SJSA1 (cell line): ENCODE data around the gene NUPR1. TPM values are rescaled to one million over a fixed set of nuclear protein-coding genes. Genes with fewer than 3 reads are reported as not detected.
"Not testable (repeated sequence)": the region's sequence is repeated elsewhere in the genome, so short reads cannot be mapped to it uniquely, and the experiment has no call there.

Experiments used
- DNase-seq, 2 experiments: peaks; one replicate each; pipeline ENCODE4 v3.0.0-alpha.2; 2015 to 2020; ENCODE audit warnings: low spot score in 2 of 2, low read depth in 1 of 2
- H3K27ac ChIP-seq: fragments of 250-450 bp; sonication (Bioruptor Pico); 2 replicates; pipeline ENCODE4 v1.5.1; 2020; ENCODE audit warnings: mild to moderate bottlenecking, moderate library complexity
- H3K27me3 ChIP-seq: fragments of 250-450 bp; sonication (Bioruptor Pico); replicated peaks from 2 replicates; pipeline ENCODE4 v1.5.1; 2020; ENCODE audit warnings: mild to moderate bottlenecking, moderate library complexity
- H3K36me3 ChIP-seq: fragments of 250-450 bp; sonication (Bioruptor Pico); 2 replicates; pipeline ENCODE4 v1.5.1; 2020; ENCODE audit warnings: mild to moderate bottlenecking
- H3K4me1 ChIP-seq: fragments of 250-450 bp; sonication (Bioruptor Pico); replicated peaks from 2 replicates; pipeline ENCODE4 v1.6.1; 2021; ENCODE audit warnings: mild to moderate bottlenecking
- H3K4me3 ChIP-seq: fragments of 250-450 bp; sonication (Bioruptor Pico); 2 replicates; pipeline ENCODE4 v1.5.1; 2020; ENCODE audit warnings: mild to moderate bottlenecking
- H3K9me3 ChIP-seq: fragments of 250-450 bp; sonication (Bioruptor Pico); replicated peaks from 2 replicates; pipeline ENCODE4 v1.5.1; 2020; ENCODE audit warnings: mild to moderate bottlenecking
- total RNA-seq: library from RNA; depleted of rRNA; stranded (reverse); fragments of >200 nt; shearing (Covaris generic); gene quantifications from 2 replicates; pipeline ENCODE4 v1.2.3, GENCODE V29; 2014

Gene NUPR1
- total RNA-seq, 1 experiment from 2014 or later, result 0.92 TPM

DNA sequence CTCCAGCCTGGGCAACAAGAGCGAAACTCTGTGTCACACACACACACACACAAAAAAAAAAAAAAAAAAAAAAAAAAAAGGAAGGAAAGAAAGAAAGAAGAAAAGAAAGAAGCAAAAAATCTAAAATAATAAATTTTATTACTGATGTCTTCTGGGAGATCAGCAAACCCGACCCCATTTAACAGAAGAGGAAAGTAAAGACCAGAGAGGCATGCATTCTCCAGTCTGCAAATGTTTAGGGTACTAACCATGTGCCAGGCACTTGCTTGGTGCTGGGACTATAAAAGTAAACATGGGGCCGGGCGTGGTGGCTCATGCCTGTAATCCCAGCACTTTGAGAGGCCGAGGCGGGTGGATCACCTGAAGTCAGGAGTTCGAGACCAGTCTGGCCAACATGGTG lies 7.2 kb upstream of the NUPR1 start:
- H3K9me3 ChIP-seq, DNase-seq, H3K4me3 ChIP-seq, H3K36me3 ChIP-seq, H3K4me1 ChIP-seq, H3K27me3 ChIP-seq, H3K27ac ChIP-seq: not testable (repeated sequence)

DNA sequence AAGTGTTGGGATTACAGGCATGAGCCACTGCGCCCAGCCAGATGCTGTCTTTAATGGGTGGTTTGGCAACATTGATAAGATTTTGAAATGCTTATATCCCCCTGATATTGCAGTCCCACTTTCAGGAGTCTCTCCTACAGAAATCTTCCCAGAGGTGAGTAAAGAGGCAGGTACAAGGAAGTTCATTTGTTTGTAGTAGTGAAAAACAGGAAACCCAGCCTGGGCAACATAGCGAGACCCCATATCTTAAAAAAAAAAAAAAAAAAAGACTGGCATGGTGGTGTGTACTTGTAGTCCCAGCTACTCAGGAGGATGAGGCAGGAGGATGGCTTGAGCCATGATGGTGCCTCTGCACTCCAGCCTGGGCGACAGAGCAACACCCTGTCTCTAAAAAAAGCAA lies 6.2 kb upstream of the NUPR1 start:
- DNase-seq, result no peak
- Histone ChIP-seq H3K36me3 (no peaks in the 10 kb centered on the region), H3K27me3 (0 out of 2 replicates have a peak, but pooled peaks cover 3% of the 10 kb centered on the region), H3K9me3 (no peaks in the 10 kb centered on the region), H3K27ac (no peak overlapping the region), H3K4me1 (no peaks in the 10 kb centered on the region), H3K4me3 (no peak overlapping the region)

DNA sequence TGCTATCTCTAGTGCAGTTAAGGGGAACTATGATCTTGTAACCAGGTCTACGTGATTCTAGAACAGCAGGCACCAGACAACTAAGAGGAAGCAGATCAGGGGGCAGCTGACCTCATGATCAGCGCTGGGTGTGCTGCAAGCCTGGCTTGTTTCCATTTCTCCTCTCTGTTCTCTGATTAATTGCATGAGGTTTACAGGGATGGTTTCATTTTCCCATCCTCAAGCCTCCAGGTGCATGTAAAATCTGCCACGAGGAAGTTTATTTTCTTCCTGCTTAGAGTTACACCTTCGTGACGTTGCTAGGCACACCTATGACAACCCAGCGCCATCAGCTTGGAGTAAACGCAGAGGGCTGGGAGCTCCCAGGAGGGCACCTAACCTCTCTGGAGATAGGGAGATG lies 4.3 kb upstream of the NUPR1 start:
- H3K36me3 ChIP-seq, result no peaks in the 10 kb centered on the region
- no peak overlapping the region for H3K4me3 ChIP-seq
- no peak overlapping the region for H3K27ac ChIP-seq
- H3K9me3 ChIP-seq, result no peaks in the 10 kb centered on the region
- DNase-seq, result no peak
- H3K27me3 ChIP-seq, result 0 out of 2 replicates have a peak, but pooled peaks cover 3% of the 10 kb centered on the region
- peaks cover 5% of the 10 kb centered on the region; the same call in 1 of the 2 replicates for H3K4me1 ChIP-seq

DNA sequence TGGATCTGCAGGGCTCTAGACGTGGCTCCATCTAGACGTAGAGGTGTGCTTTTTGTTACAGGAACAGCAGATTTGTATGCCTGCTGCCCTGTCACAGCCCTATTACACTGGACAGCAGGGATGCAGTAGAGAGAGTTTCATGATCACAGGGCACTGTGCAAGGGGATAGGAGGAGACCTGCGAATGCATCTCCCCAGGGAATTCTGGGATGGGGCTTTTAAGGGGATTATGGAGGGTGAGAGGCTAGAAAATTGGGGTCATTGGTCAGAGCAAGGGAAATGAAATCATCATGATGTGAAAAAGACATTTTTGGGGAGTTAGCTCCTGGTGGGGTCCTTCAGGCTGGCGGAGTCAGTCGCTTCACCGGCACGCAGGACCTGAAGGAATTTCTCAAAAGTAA lies 3.9 kb upstream of the NUPR1 start:
- H3K36me3 ChIP-seq, result no peaks in the 10 kb centered on the region
- H3K9me3 ChIP-seq, result no peaks in the 10 kb centered on the region
- H3K27ac ChIP-seq, result no peak overlapping the region
- H3K4me3 ChIP-seq, result no peak overlapping the region
- H3K4me1 ChIP-seq, result peaks cover 5% of the 10 kb centered on the region; the same call in 1 of the 2 replicates
- 0 out of 2 replicates have a peak, but pooled peaks cover 3% of the 10 kb centered on the region for H3K27me3 ChIP-seq
- DNase-seq, result no peak

DNA sequence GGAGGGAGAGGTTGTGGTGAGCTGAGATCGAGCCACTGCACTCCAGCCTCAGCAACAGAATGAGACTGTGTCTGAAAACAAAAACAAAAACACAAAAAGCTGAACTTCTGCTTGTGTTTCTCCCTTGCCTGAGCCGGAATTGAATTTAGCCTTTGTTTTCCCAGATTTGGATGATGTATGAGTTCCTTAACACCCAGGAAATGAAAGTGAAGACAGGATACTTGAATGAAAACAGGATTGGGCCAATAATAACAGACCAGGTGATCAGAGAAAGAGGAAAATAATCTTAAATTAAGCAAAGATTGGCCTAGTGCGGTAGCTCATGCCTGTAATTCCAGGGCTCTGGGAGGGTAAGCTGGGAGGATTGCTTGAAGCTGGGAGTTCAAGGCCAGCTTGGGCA lies 1.6 kb upstream of the NUPR1 start:
- H3K27ac ChIP-seq, result no peak overlapping the region

DNA sequence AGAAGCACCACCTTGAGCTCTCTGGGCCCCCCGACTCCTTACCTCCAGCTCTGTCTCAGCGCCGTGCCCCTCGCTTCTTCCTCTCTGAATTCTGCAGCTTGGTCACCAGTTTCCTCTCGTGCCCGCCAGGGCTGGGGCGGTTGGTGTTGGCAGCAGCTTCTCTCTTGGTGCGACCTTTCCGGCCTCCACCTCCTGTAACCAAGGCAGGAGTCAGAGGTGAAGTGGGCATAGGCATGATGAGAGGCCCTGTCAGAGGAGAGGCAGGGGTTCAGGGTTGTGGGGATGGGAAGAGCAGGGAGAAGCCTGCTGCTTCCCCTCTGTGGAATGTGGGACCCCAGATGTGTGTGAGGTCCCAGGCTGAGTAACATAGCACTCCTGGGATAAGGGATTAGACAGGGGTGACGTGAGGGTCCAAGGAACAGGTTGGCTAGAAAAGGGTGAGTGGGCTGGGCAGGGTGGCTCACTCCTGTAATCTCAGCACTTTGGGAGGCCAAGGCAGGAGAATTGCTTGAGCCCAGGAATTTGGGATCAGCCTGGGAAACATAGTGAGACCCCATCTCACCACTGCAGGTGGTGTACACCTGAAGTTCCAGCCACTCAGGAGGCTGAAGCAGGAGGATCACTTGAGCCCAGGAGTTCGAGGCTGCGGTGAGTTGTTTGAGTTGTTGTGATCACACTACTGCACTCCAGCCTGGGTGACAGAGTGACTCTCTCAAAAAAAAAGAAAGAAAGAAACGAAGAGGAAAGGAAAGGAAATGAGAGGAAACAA lies 626 bp downstream of the NUPR1 start:
- DNase-seq, result no peak
- Histone ChIP-seq H3K4me1 (peaks cover 5% of the 10 kb centered on the region; the same call in 1 of the 2 replicates), H3K27ac (no peak overlapping the region), H3K4me3 (no peak overlapping the region), H3K36me3 (no peaks in the 10 kb centered on the region), H3K9me3 (no peaks in the 10 kb centered on the region), H3K27me3 (no peaks in the 10 kb centered on the region)

More for the DNA sequence above, 1.6 kb upstream of the NUPR1 start:
- DNase-seq, result no peak
- no peak overlapping the region for H3K4me3 ChIP-seq
- peaks cover 5% of the 10 kb centered on the region; the same call in 1 of the 2 replicates for H3K4me1 ChIP-seq
- no peaks in the 10 kb centered on the region for H3K27me3 ChIP-seq
- H3K36me3 ChIP-seq, result no peaks in the 10 kb centered on the region
- no peaks in the 10 kb centered on the region for H3K9me3 ChIP-seq

DNA sequence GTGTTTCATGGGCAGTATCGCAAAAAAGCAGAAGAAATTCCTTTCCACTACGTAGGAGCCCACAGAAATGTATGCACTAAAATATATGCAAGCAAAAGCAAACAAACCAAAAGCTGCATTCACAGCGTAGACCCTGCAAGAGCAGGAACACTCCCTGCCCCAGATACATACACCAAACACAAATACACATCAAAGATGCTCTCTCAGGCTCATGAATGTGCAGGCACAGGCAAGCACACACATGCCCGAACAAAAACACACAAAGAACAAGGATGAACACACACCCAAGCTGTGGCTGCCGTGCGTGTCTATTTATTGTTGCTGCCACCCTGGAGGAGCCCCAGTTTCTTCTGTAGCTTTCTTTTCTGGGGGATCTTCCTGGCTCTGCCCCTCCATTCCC lies 1.7 kb downstream of the NUPR1 start:
- H3K27ac ChIP-seq, result no peak overlapping the region
- H3K4me3 ChIP-seq, result no peak overlapping the region
- H3K4me1 ChIP-seq, result peaks cover 5% of the 10 kb centered on the region; the same call in 1 of the 2 replicates
- H3K27me3 ChIP-seq, result no peaks in the 10 kb centered on the region
- no peaks in the 10 kb centered on the region for H3K36me3 ChIP-seq
- no peak for DNase-seq
- no peaks in the 10 kb centered on the region for H3K9me3 ChIP-seq

DNA sequence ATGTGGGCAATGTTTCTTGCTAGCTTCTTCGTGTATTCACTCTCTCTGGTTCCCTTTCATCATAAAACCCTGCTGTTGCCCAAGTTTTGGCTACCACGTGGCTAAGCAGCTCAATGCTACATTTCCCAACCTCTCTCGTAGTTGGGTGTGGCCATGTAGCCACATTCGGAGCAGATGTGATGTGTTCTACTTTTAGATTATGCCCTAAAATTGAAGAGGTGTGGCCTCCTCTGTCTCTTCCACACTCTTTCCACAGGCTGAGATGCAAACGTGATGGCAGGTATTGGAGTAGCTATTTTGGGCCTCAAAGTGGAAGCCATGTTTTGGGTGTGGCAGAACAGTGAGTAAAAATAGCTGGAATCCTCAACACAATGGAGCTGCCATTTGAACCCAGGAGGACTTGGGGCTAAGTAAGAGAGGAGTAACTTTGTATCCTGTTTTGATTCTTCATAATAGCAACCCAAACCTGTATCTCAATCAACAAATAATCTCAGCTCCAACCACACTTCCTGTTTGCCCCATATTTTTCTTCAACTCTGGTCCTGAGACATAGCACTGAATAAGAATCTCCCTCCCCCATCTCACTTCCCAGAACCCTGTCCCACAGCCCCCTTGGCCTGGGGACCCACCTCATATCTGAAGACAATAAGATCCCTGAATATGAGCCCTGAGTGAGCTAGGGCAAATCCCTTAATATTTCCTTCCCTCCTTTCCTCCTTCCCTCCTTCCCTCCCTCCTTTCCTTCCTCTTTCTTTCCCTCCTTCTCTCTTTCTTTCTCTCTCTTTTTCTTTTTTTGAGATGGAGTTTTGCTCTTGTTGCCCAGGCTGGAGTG lies 4.0 kb downstream of the NUPR1 start:
- no peaks in the 10 kb centered on the region for H3K36me3 ChIP-seq
- no peak for DNase-seq
- no peak overlapping the region for H3K4me3 ChIP-seq
- H3K27ac ChIP-seq, result no peak overlapping the region
- no peaks in the 10 kb centered on the region for H3K27me3 ChIP-seq
- H3K9me3 ChIP-seq, result no peaks in the 10 kb centered on the region
- H3K4me1 ChIP-seq, result peaks cover 5% of the 10 kb centered on the region; the same call in 1 of the 2 replicates

DNA sequence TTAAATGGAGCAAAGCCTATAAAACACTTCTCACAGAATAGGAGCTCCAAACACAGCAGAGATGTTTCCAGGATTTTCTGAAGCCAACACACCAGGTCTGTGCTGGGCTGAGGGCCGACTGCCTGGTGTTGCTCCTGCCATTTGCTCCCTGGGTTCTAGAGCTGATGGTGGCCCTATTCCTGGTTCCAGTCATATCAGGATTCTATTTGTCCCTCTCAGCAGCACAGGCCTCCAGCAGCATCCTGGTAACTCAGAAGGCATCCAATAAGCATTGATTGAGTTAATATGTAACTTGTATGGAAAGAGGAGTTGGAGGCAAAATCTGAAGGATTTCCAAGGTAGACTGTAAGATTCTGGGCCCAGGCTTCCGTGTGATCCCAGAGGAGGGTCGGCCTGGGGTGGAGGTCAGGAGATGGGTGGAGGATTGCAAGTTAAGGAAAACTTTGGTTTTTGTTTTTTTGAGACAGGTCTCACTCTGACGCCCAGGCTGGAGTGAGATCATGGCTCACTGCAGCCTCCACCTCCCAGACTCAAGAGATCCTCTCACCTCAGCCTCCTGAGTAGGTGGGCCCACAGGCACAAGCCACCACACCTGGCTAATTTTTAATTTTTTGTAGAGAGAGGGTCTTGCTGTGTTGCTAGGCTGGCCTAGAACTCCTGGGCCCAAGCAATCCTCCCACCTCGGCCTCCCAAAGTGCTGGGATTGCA lies 5.7 kb downstream of the NUPR1 start:
- Histone ChIP-seq H3K4me1 (no peaks in the 10 kb centered on the region), H3K27me3 (no peaks in the 10 kb centered on the region), H3K4me3 (no peak overlapping the region), H3K27ac (no peak overlapping the region), H3K36me3 (no peaks in the 10 kb centered on the region), H3K9me3 (no peaks in the 10 kb centered on the region)
- no peak for DNase-seq

DNA sequence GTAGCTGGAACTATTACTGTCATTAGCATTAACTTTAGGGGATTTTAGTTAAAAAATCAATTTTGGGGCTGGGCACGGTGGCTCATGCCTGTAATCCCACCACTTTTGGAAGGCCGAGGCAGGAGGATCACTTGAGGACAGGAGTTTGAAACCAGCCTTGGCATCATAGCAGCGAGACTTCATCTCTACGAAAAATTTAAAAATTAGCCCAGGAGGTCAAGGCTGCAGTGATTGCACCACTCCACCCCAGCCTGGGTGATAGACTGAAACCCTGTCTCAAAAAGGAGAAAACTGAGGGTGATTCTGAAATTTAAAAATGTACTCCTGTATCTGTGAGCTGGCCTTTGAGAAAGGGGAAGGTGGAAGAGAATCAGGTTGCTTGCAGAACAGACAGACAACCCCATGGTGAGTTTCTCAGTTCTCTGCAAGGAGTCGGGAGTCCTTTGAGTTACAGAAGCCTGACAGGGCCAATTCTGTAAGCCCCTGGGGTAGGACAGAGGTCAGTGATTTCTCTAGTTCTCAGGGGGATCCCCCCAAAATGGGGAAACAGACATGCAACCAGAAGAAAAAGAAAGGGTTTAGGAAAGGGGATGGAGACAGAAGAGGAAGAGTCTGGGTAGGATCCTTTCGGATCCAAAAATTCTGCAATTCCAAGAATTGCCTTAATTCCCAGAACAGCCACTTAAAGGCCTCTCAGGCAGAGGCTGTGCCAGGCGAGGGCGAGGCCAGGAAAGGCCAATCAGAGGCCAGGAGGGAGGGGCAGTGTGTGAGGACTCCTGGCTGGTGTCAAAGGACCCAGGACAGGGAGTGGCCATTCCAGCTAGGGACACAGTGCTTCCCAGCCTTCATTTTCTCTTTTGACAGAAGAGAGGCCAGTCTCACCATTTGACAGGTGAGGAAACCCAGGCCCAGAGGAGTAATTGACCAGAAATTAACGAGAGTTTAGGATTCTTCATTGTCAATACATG lies 6.7 kb downstream of the NUPR1 start:
- Histone ChIP-seq H3K9me3 (no peaks in the 10 kb centered on the region), H3K36me3 (no peaks in the 10 kb centered on the region), H3K27me3 (no peaks in the 10 kb centered on the region), H3K4me3 (no peak overlapping the region), H3K27ac (no peak overlapping the region), H3K4me1 (no peaks in the 10 kb centered on the region)
- no peak for DNase-seq

DNA sequence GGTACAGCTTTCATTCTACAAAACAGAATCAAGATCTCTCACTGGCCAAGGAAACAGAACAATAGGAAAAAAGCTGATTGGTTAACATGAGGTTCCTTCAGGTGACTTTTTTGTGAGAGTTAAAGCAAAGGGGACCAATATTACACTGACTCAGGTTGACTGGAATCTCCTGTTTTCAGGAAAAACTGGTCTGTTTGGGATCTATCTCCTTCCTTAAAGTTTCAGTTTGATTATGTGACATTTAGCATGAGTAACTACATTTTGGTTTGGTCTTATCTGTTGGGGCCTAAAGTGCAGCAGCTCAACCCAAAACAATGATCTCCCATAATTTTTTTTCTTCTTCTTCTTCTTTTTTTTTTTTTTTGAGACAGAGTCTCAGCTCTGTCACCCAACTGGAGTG lies 9.7 kb downstream of the NUPR1 start:
- Histone ChIP-seq H3K9me3 (no peaks in the 10 kb centered on the region), H3K4me1 (no peaks in the 10 kb centered on the region), H3K4me3 (no peak overlapping the region), H3K36me3 (no peaks in the 10 kb centered on the region), H3K27me3 (no peaks in the 10 kb centered on the region), H3K27ac (no peak overlapping the region)
- DNase-seq, result no peak

DNA sequence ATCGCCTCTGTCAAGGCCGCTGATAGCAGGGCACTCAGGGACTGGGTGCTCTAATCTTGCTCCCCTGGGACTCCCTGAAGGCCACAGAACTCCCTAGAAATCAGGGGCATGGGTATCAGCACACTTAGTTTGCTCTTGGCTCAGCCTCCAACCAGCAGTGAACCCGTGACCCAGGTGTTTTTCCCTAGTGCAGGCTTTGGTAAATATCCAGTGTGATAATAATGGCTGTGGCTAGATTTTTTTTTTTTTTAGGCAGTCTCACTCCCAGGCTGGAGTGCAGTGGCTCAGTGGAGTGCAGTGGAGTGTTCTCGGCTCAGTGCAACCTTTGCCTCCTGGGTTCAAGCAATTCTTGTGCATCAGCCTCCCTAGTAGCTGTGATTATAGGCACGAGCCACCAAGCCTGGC lies 10.3 kb downstream of the NUPR1 start:
- DNase-seq, result no peak
- Histone ChIP-seq H3K36me3 (no peaks in the 10 kb centered on the region), H3K9me3 (no peaks in the 10 kb centered on the region), H3K27me3 (no peaks in the 10 kb centered on the region), H3K4me1 (no peaks in the 10 kb centered on the region), H3K27ac (no peak overlapping the region), H3K4me3 (no peak overlapping the region)

DNA sequence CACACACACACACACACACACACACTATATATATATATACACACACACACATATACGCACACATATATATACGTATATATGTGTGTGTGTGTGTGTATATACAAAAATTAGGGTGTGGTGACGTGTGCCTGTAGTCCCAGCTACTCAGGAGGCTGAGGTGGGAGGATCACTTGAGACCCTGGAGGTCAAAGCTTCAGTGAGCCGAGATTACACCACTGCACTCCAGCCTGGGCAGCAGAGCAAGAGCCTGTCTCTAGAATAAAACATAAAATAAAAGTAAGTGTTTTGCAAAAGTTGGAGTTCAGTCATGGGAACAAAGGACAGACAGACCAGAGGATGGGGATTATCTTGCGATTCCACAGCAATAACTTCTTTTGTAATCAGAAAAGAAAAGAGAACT lies 10.8 kb downstream of the NUPR1 start:
- Histone ChIP-seq H3K27ac (no peak overlapping the region), H3K36me3 (no peaks in the 10 kb centered on the region), H3K9me3 (no peaks in the 10 kb centered on the region), H3K27me3 (no peaks in the 10 kb centered on the region), H3K4me1 (no peaks in the 10 kb centered on the region), H3K4me3 (no peak overlapping the region)
- no peak for DNase-seq
